ENCODE data around the gene VWA3A.

GRCh38 chr16:22202261-22202637 lies 109.9 kb downstream of the VWA3A start:
- no peak for TF ChIP-seq CTCF (IDR thresholded peaks at IDR 0.05)
- TF ChIP-seq POLR2AphosphoS5 (IDR thresholded peaks at IDR 0.05; ENCODE audit: low read depth, low read length), result no peak
- TF ChIP-seq, protein P1, sequence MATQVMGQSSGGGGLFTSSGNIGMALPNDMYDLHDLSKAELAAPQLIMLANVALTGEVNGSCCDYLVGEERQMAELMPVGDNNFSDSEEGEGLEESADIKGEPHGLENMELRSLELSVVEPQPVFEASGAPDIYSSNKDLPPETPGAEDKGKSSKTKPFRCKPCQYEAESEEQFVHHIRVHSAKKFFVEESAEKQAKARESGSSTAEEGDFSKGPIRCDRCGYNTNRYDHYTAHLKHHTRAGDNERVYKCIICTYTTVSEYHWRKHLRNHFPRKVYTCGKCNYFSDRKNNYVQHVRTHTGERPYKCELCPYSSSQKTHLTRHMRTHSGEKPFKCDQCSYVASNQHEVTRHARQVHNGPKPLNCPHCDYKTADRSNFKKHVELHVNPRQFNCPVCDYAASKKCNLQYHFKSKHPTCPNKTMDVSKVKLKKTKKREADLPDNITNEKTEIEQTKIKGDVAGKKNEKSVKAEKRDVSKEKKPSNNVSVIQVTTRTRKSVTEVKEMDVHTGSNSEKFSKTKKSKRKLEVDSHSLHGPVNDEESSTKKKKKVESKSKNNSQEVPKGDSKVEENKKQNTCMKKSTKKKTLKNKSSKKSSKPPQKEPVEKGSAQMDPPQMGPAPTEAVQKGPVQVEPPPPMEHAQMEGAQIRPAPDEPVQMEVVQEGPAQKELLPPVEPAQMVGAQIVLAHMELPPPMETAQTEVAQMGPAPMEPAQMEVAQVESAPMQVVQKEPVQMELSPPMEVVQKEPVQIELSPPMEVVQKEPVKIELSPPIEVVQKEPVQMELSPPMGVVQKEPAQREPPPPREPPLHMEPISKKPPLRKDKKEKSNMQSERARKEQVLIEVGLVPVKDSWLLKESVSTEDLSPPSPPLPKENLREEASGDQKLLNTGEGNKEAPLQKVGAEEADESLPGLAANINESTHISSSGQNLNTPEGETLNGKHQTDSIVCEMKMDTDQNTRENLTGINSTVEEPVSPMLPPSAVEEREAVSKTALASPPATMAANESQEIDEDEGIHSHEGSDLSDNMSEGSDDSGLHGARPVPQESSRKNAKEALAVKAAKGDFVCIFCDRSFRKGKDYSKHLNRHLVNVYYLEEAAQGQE (IDR thresholded peaks at IDR 0.05; ENCODE audit: insufficient read depth in 1 of 2, low read depth in 2 of 2, low read length in 1 of 2), result no peak
- TF ChIP-seq TCF7L2 (IDR thresholded peaks at IDR 0.05; ENCODE audit: low read depth, low read length), result no peak

Data from Panc1 (cell line).